Measurements from ENCODE around the gene CCDC85B. TPM values are rescaled to one million over a fixed set of nuclear protein-coding genes. Genes with fewer than 3 reads are reported as not detected.

The CCDC85B gene
- total RNA-seq, 1 experiment from 2014 or later, result 22.2 TPM

GRCh38 chr11:65855927-65856363 is 34.5 kb upstream of the CCDC85B start:
- DNase-seq (ENCODE audit: low read depth, low spot score), result no peak
- in situ Hi-C loops (cut with HindIII; ENCODE audit: low pct_unique_long_range_greater_than_20kb, low sequenced_read_pairs), result no loop called here

- in situ Hi-C loops (cut with HindIII; ENCODE audit: low pct_unique_long_range_greater_than_20kb, low sequenced_read_pairs), result no loop called here
- peak; percentile 68 for DNase-seq (ENCODE audit: low read depth, low spot score)
These were observed 33.6 kb upstream of the CCDC85B start for GRCh38 chr11:65856689-65857499.

- in situ Hi-C loops (cut with HindIII; ENCODE audit: low pct_unique_long_range_greater_than_20kb, low sequenced_read_pairs), result no loop called here
- DNase-seq (ENCODE audit: low read depth, low spot score), result peak; percentile 15
These were observed 33.0 kb upstream of the CCDC85B start for GRCh38 chr11:65857500-65857852.

GRCh38 chr11:65857853-65858680 is 32.4 kb upstream of the CCDC85B start, which contains the start of gene CFL1:
TSS of gene CFL1 (minus strand) at chr11:65858180. CDS start at chr11:65858099, 81 bp downstream.
- DNase-seq (ENCODE audit: low read depth, low spot score), result peak; percentile 95
- in situ Hi-C loops (cut with HindIII; ENCODE audit: low pct_unique_long_range_greater_than_20kb, low sequenced_read_pairs), result no loop called here

- no peak for DNase-seq (ENCODE audit: low read depth, low spot score)
- in situ Hi-C loops (cut with HindIII; ENCODE audit: low pct_unique_long_range_greater_than_20kb, low sequenced_read_pairs), result no loop called here
These were observed 31.8 kb upstream of the CCDC85B start for GRCh38 chr11:65858681-65859087.

GRCh38 chr11:65859095-65859811 is 31.2 kb upstream of the CCDC85B start:
- peak; percentile 93 for DNase-seq (ENCODE audit: low read depth, low spot score)
- in situ Hi-C loops (cut with HindIII; ENCODE audit: low pct_unique_long_range_greater_than_20kb, low sequenced_read_pairs), result no loop called here

- no peak for DNase-seq (ENCODE audit: low read depth, low spot score)
- in situ Hi-C loops (cut with HindIII; ENCODE audit: low pct_unique_long_range_greater_than_20kb, low sequenced_read_pairs), result no loop called here
These were observed 30.6 kb upstream of the CCDC85B start for GRCh38 chr11:65859812-65860277.

- in situ Hi-C loops (cut with HindIII; ENCODE audit: low pct_unique_long_range_greater_than_20kb, low sequenced_read_pairs), result no loop called here
- peak; percentile 90 for DNase-seq (ENCODE audit: low read depth, low spot score)
These were observed 30.0 kb upstream of the CCDC85B start, which contains the start of gene MUS81 for GRCh38 chr11:65860278-65861164. TSS of gene MUS81 (plus strand) at chr11:65860433. CDS start at chr11:65860754, 321 bp downstream.

GRCh38 chr11:65861165-65861505 is 29.3 kb upstream of the CCDC85B start:
- in situ Hi-C loops (cut with HindIII; ENCODE audit: low pct_unique_long_range_greater_than_20kb, low sequenced_read_pairs), result no loop called here
- no peak for DNase-seq (ENCODE audit: low read depth, low spot score)

GRCh38 chr11:65861533-65862183 is 28.8 kb upstream of the CCDC85B start:
- DNase-seq (ENCODE audit: low read depth, low spot score), result no peak
- in situ Hi-C loops (cut with HindIII; ENCODE audit: low pct_unique_long_range_greater_than_20kb, low sequenced_read_pairs), result no loop called here

GRCh38 chr11:65862191-65862735 is 28.2 kb upstream of the CCDC85B start:
- in situ Hi-C loops (cut with HindIII; ENCODE audit: low pct_unique_long_range_greater_than_20kb, low sequenced_read_pairs), result no loop called here
- DNase-seq (ENCODE audit: low read depth, low spot score), result no peak

GRCh38 chr11:65862941-65863888 is 27.3 kb upstream of the CCDC85B start:
- DNase-seq (ENCODE audit: low read depth, low spot score), result no peak
- in situ Hi-C loops (cut with HindIII; ENCODE audit: low pct_unique_long_range_greater_than_20kb, low sequenced_read_pairs), result no loop called here

GRCh38 chr11:65863889-65864705 is 26.4 kb upstream of the CCDC85B start:
- in situ Hi-C loops (cut with HindIII; ENCODE audit: low pct_unique_long_range_greater_than_20kb, low sequenced_read_pairs), result no loop called here
- DNase-seq (ENCODE audit: low read depth, low spot score), result no peak

- no peak for DNase-seq (ENCODE audit: low read depth, low spot score)
- in situ Hi-C loops (cut with HindIII; ENCODE audit: low pct_unique_long_range_greater_than_20kb, low sequenced_read_pairs), result no loop called here
These were observed 25.6 kb upstream of the CCDC85B start for GRCh38 chr11:65864706-65865471.
